ENCODE results near the gene TYW1. TPM values are rescaled to one million over a fixed set of nuclear protein-coding genes. Genes with fewer than 3 reads are reported as not detected.
"Not testable (repeated sequence)": the region's sequence is repeated elsewhere in the genome, so short reads cannot be mapped to it uniquely, and the experiment has no call there.

Gene TYW1
- total RNA-seq, 1 donor from 2014 or later, result 23.1 TPM

GRCh38 chr7:67209256-67209655 lies 212.6 kb downstream of the TYW1 start:
- H3K27me3 ChIP-seq, result no peaks in the 10 kb centered on the region
- Mint-ChIP-seq H3K27ac (no peak overlapping the region), H3K9me3 (no peaks in the 10 kb centered on the region), H3K4me1 (no peaks in the 10 kb centered on the region), H3K36me3 (peaks cover 7% of the 10 kb centered on the region), H3K27me3 (ENCODE audit: insufficient read depth, low read depth) (no peaks in the 10 kb centered on the region), H3K4me3 (no peak overlapping the region)
- TF ChIP-seq, protein P1, sequence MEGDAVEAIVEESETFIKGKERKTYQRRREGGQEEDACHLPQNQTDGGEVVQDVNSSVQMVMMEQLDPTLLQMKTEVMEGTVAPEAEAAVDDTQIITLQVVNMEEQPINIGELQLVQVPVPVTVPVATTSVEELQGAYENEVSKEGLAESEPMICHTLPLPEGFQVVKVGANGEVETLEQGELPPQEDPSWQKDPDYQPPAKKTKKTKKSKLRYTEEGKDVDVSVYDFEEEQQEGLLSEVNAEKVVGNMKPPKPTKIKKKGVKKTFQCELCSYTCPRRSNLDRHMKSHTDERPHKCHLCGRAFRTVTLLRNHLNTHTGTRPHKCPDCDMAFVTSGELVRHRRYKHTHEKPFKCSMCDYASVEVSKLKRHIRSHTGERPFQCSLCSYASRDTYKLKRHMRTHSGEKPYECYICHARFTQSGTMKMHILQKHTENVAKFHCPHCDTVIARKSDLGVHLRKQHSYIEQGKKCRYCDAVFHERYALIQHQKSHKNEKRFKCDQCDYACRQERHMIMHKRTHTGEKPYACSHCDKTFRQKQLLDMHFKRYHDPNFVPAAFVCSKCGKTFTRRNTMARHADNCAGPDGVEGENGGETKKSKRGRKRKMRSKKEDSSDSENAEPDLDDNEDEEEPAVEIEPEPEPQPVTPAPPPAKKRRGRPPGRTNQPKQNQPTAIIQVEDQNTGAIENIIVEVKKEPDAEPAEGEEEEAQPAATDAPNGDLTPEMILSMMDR (IDR thresholded peaks at IDR 0.05), result no peak
- TF ChIP-seq EZH2phosphoT487 (IDR thresholded peaks at IDR 0.05) (no peak), EZH2 (IDR thresholded peaks at IDR 0.05) (no peak)
- no peaks in the 10 kb centered on the region for H4K20me1 ChIP-seq (ENCODE audit: low read depth)
- H2AFZ ChIP-seq (replicated peaks), result no peak overlapping the region
- H3K4me3 ChIP-seq, result no peak overlapping the region
- no peaks in the 10 kb centered on the region for H3F3A ChIP-seq (ENCODE audit: low read depth)
- H3K36me3 ChIP-seq, result no peaks in the 10 kb centered on the region
- no peaks in the 10 kb centered on the region for H3K9me3 ChIP-seq (ENCODE audit: low read depth)
- H3K27ac ChIP-seq, result no peak overlapping the region
- DNase-seq (ENCODE audit: low spot score), result no peak
- H3K9ac ChIP-seq, result no peak overlapping the region
- H3K79me2 ChIP-seq (ENCODE audit: low read depth), result no peaks in the 10 kb centered on the region
- no peaks in the 10 kb centered on the region for H3K4me1 ChIP-seq
- H3K4me2 ChIP-seq, result no peak overlapping the region

DNA sequence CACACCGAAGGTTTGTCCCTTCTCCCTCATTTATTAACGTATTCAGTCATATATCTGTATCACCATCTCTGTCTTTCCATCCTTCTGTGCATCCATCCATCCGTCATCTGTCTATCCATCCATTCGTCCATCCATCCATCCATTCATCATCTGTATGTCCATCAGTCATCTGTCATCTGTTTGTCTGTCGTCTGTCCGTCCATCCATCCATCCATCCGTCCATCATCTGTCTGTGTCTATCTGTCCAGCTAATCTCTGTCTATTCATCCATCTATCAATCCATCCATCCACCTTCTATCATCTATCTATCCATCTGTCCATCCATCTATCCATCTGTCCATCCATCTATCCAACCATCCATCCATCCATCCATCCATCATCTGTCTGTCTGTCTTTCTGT lies 213.9 kb downstream of the TYW1 start:
- Mint-ChIP-seq H3K27ac (no peak overlapping the region), H3K27me3 (ENCODE audit: insufficient read depth, low read depth) (no peaks in the 10 kb centered on the region), H3K4me1 (no peaks in the 10 kb centered on the region), H3K4me3 (no peak overlapping the region), H3K36me3 (peaks cover 5% of the 10 kb centered on the region), H3K9me3 (no peaks in the 10 kb centered on the region)
- H4K20me1 ChIP-seq (ENCODE audit: low read depth), result no peaks in the 10 kb centered on the region
- H3K9me3 ChIP-seq (ENCODE audit: low read depth), result no peaks in the 10 kb centered on the region
- H3K9ac ChIP-seq, result no peak overlapping the region
- no peaks in the 10 kb centered on the region for H3K36me3 ChIP-seq
- H3K4me2 ChIP-seq, result no peak overlapping the region
- no peaks in the 10 kb centered on the region for H3K27me3 ChIP-seq
- no peaks in the 10 kb centered on the region for H3K4me1 ChIP-seq
- no peak for TF ChIP-seq EZH2phosphoT487 (IDR thresholded peaks at IDR 0.05)
- TF ChIP-seq EZH2 (IDR thresholded peaks at IDR 0.05), result no peak
- TF ChIP-seq, protein P1 (IDR thresholded peaks at IDR 0.05), result no peak
- no peak overlapping the region for H3K4me3 ChIP-seq
- no peak for DNase-seq (ENCODE audit: low spot score)
- H3K27ac ChIP-seq, result no peak overlapping the region
- no peaks in the 10 kb centered on the region for H3F3A ChIP-seq (ENCODE audit: low read depth)
- H3K79me2 ChIP-seq (ENCODE audit: low read depth), result no peaks in the 10 kb centered on the region
- H2AFZ ChIP-seq (replicated peaks), result no peak overlapping the region

DNA sequence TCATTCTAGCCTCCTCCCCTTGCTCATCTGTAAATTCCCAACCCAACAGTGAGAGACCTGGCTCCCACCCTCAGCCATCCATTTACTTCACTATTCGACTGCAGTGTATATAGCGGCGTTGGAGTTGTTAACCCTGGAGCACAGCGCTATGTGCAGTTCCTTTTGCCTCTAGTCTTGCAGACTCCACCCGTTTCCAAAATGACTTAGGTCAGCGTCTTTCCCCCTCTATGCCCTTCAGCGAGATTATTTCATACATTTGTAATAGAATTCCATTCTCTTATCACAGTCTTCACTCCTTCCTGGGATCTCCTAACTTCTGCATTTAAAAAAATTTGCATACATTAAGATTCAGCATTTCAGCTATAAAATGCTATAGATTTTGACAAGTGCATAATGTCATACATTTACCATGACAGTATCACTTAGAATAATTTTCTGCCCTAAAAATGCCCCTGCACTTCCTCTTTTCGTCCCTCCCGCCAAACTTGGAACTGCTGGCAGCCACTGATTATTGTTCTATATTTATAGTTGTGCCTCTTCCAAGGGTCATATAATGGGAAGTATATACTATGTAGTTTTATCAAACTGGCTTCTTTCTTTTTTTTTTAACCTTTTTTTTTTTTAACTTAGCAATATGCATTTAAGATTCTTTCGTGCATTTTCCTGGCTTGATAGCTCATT lies 215.2 kb downstream of the TYW1 start:
- H3K27ac Mint-ChIP-seq; H3K27me3 ChIP-seq; H3K4me3 ChIP-seq; H4K20me1 ChIP-seq (ENCODE audit: low read depth); H3F3A ChIP-seq (ENCODE audit: low read depth); H3K36me3 Mint-ChIP-seq; H3K4me1 Mint-ChIP-seq; H3K9me3 Mint-ChIP-seq; H3K27me3 Mint-ChIP-seq (ENCODE audit: insufficient read depth, low read depth); H3K4me2 ChIP-seq; H3K27ac ChIP-seq; H3K79me2 ChIP-seq (ENCODE audit: low read depth); H2AFZ ChIP-seq (replicated peaks); DNase-seq (ENCODE audit: low spot score); H3K9ac ChIP-seq; H3K4me1 ChIP-seq; H3K36me3 ChIP-seq; H3K9me3 ChIP-seq (ENCODE audit: low read depth); H3K4me3 Mint-ChIP-seq: not testable (repeated sequence)

GRCh38 chr7:67213038-67213437 lies 216.4 kb downstream of the TYW1 start:
- not testable (repeated sequence) for H3K4me3 Mint-ChIP-seq; H3K36me3 Mint-ChIP-seq; DNase-seq (ENCODE audit: low spot score); H3K4me3 ChIP-seq; H3K4me2 ChIP-seq; H3K27ac Mint-ChIP-seq; H3K9ac ChIP-seq; H3K9me3 ChIP-seq (ENCODE audit: low read depth); H4K20me1 ChIP-seq (ENCODE audit: low read depth); H2AFZ ChIP-seq (replicated peaks); H3K9me3 Mint-ChIP-seq; H3K4me1 Mint-ChIP-seq; H3K27ac ChIP-seq; H3K79me2 ChIP-seq (ENCODE audit: low read depth); H3K36me3 ChIP-seq; H3F3A ChIP-seq (ENCODE audit: low read depth); H3K27me3 ChIP-seq; H3K4me1 ChIP-seq; H3K27me3 Mint-ChIP-seq (ENCODE audit: insufficient read depth, low read depth)

GRCh38 chr7:67223551-67223950 lies 226.9 kb downstream of the TYW1 start:
- H3K27ac Mint-ChIP-seq; H3K9ac ChIP-seq; H3K4me1 ChIP-seq; DNase-seq (ENCODE audit: low spot score); H3F3A ChIP-seq (ENCODE audit: low read depth); H2AFZ ChIP-seq (replicated peaks); H3K27ac ChIP-seq; H3K4me3 Mint-ChIP-seq; H3K79me2 ChIP-seq (ENCODE audit: low read depth); H3K4me1 Mint-ChIP-seq; H4K20me1 ChIP-seq (ENCODE audit: low read depth); H3K4me3 ChIP-seq; H3K36me3 ChIP-seq; H3K27me3 Mint-ChIP-seq (ENCODE audit: insufficient read depth, low read depth); H3K27me3 ChIP-seq; H3K4me2 ChIP-seq; H3K9me3 ChIP-seq (ENCODE audit: low read depth): not testable (repeated sequence)
- Mint-ChIP-seq H3K36me3 (peaks cover 21% of the 10 kb centered on the region), H3K9me3 (peaks cover 23% of the 10 kb centered on the region)

DNA sequence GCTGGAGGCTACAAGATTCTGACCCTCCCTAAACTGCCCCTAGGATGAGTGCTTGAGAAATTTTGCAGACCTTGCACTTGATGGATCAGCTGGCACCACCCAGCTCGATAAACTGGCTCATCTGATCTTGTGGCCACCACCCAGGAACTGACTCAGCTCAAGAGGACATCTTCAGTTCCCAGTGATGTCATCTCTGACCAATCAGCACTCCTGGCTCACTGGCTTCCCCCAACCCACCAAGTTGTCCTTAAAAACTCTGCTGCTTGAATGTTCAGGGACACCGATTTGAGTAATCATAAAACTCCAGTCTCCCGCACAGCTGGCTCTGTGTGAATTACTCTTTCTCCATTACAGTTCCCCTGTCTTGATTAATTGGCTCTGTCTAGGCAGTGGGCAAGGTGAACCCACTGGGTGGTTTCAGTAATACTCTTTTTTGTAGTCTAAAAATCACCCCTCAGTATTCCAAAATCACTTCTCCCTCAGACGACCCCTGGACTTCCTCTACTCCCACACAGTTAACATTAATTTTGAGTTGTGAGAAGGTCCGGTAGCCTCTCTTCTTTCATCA lies 229.8 kb downstream of the TYW1 start:
- not testable (repeated sequence) for H3K9me3 ChIP-seq (ENCODE audit: low read depth); H3K9ac ChIP-seq; H3K27ac Mint-ChIP-seq; H4K20me1 ChIP-seq (ENCODE audit: low read depth); H3K4me2 ChIP-seq; H3K36me3 ChIP-seq; DNase-seq (ENCODE audit: low spot score); H3F3A ChIP-seq (ENCODE audit: low read depth); H2AFZ ChIP-seq (replicated peaks); H3K27me3 ChIP-seq; H3K4me1 Mint-ChIP-seq; H3K27me3 Mint-ChIP-seq (ENCODE audit: insufficient read depth, low read depth); H3K4me3 ChIP-seq; H3K27ac ChIP-seq; H3K79me2 ChIP-seq (ENCODE audit: low read depth); H3K4me3 Mint-ChIP-seq; H3K4me1 ChIP-seq
- Mint-ChIP-seq H3K36me3 (peaks cover 27% of the 10 kb centered on the region), H3K9me3 (peaks cover 21% of the 10 kb centered on the region)

Data from neural progenitor cell (in vitro differentiated cells).